ENCODE measurements around the gene PANK2. TPM values are rescaled to one million over a fixed set of nuclear protein-coding genes. Genes with fewer than 3 reads are reported as not detected.

Gene PANK2
- polyA plus RNA-seq, 1 experiment = 32.2 TPM

DNA sequence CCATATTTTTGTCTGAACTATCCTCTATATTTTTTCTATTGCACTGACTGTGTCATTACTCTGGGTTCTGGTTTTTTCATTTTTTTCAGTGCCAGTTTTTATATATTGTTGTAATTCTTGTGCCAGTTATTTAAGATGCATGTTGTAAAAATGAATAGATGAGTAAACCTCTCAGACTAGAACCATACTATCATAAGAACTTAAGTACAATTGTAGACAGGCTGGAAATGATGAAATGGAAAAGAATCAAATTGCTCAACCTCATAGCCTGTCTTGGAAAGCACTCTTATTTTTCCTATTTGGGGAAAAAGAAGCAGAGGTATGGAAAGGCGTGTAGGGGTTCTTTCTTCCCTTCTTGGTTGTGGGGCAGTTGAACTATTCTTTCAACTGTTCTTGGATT, 30.2 kb downstream of the PANK2 start:
- Histone ChIP-seq H3K27me3 (ENCODE audit: control insufficient read depth, insufficient read depth, low read length) (no peaks in the 10 kb centered on the region), H3K27ac (ENCODE audit: low read depth, low read length) (no peak overlapping the region), H3K9me3 (ENCODE audit: control insufficient read depth, insufficient read depth, low read length) (no peaks in the 10 kb centered on the region), H3K4me3 (ENCODE audit: low read depth, low read length) (no peak overlapping the region)
- ChIA-PET CTCF (interaction anchor here (0.5 kb wide), 1 partner anchor 40 kb away, joined by 6 read pairs; no protein-coding TSS in a partner anchor), POLR2A (interaction anchor here (0.6 kb wide), 1 partner anchor 16 kb away, joined by 3 read pairs; no protein-coding TSS in a partner anchor)
- no peak for DNase-seq (ENCODE audit: low read depth, low spot score)
- TF ChIP-seq, protein P1, sequence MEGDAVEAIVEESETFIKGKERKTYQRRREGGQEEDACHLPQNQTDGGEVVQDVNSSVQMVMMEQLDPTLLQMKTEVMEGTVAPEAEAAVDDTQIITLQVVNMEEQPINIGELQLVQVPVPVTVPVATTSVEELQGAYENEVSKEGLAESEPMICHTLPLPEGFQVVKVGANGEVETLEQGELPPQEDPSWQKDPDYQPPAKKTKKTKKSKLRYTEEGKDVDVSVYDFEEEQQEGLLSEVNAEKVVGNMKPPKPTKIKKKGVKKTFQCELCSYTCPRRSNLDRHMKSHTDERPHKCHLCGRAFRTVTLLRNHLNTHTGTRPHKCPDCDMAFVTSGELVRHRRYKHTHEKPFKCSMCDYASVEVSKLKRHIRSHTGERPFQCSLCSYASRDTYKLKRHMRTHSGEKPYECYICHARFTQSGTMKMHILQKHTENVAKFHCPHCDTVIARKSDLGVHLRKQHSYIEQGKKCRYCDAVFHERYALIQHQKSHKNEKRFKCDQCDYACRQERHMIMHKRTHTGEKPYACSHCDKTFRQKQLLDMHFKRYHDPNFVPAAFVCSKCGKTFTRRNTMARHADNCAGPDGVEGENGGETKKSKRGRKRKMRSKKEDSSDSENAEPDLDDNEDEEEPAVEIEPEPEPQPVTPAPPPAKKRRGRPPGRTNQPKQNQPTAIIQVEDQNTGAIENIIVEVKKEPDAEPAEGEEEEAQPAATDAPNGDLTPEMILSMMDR (IDR thresholded peaks at IDR 0.05; ENCODE audit: low read depth, low read length) = no peak

GRCh38 chr20:3922223-3922982, 33.2 kb downstream of the PANK2 start:
- no peaks in the 10 kb centered on the region for H3K27me3 ChIP-seq (ENCODE audit: control insufficient read depth, insufficient read depth, low read length)
- no peak overlapping the region for H3K4me3 ChIP-seq (ENCODE audit: low read depth, low read length)
- POLR2A ChIA-PET = interaction anchor here (1.6 kb wide), 1 partner anchor 21 kb away, joined by 3 read pairs; no protein-coding TSS in a partner anchor
- no peak for DNase-seq (ENCODE audit: low read depth, low spot score)
- CTCF ChIA-PET = no interaction called here
- TF ChIP-seq, protein P1 (IDR thresholded peaks at IDR 0.05; ENCODE audit: low read depth, low read length) = no peak
- no peak overlapping the region for H3K27ac ChIP-seq (ENCODE audit: low read depth, low read length)
- H3K9me3 ChIP-seq (ENCODE audit: control insufficient read depth, insufficient read depth, low read length) = no peaks in the 10 kb centered on the region

- no peak for DNase-seq (ENCODE audit: low read depth, low spot score)
- Histone ChIP-seq H3K4me3 (ENCODE audit: low read depth, low read length) (no peak overlapping the region), H3K27me3 (ENCODE audit: control insufficient read depth, insufficient read depth, low read length) (no peaks in the 10 kb centered on the region), H3K9me3 (ENCODE audit: control insufficient read depth, insufficient read depth, low read length) (no peaks in the 10 kb centered on the region), H3K27ac (ENCODE audit: low read depth, low read length) (no peak overlapping the region)
- ChIA-PET CTCF (no interaction called here), POLR2A (interaction anchor here (1.6 kb wide), 1 partner anchor 21 kb away, joined by 3 read pairs; no protein-coding TSS in a partner anchor)
- TF ChIP-seq, protein P1 (IDR thresholded peaks at IDR 0.05; ENCODE audit: low read depth, low read length) = no peak
Measured at GRCh38 chr20:3922983-3923339, 33.8 kb downstream of the PANK2 start.

DNA sequence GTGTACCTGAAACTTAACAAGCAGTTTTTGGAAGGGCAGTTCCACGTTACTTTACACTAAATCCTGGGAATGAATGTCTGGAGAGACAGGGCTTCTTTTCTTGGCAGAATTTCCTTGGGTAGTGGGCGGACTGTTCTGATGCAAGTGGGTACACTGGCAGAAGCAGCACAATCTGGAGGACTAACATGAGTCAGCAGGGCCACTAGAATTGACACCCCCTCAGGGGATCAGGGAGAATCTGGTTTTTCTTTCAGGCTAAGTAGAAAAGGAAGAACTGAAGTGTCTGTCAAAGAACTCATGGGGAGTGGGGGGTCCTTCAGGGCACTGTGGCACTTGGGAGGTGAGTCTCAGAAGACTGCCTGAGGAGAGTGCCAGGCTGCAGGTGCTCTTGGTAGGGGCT, 34.6 kb downstream of the PANK2 start:
- no peaks in the 10 kb centered on the region for H3K27me3 ChIP-seq (ENCODE audit: control insufficient read depth, insufficient read depth, low read length)
- no peak for DNase-seq (ENCODE audit: low read depth, low spot score)
- no peaks in the 10 kb centered on the region for H3K9me3 ChIP-seq (ENCODE audit: control insufficient read depth, insufficient read depth, low read length)
- TF ChIP-seq, protein P1 (IDR thresholded peaks at IDR 0.05; ENCODE audit: low read depth, low read length) = no peak
- POLR2A ChIA-PET = no interaction called here
- CTCF ChIA-PET = no interaction called here
- peak overlapping the region; percentile 31 for H3K27ac ChIP-seq (ENCODE audit: low read depth, low read length)
- H3K4me3 ChIP-seq (ENCODE audit: low read depth, low read length) = no peak overlapping the region

GRCh38 chr20:3924304-3925112, 35.3 kb downstream of the PANK2 start:
- CTCF ChIA-PET = no interaction called here
- peak overlapping the region; percentile 31 for H3K27ac ChIP-seq (ENCODE audit: low read depth, low read length)
- no peak overlapping the region for H3K4me3 ChIP-seq (ENCODE audit: low read depth, low read length)
- no peak for DNase-seq (ENCODE audit: low read depth, low spot score)
- no peaks in the 10 kb centered on the region for H3K27me3 ChIP-seq (ENCODE audit: control insufficient read depth, insufficient read depth, low read length)
- TF ChIP-seq, protein P1 (IDR thresholded peaks at IDR 0.05; ENCODE audit: low read depth, low read length) = no peak
- H3K9me3 ChIP-seq (ENCODE audit: control insufficient read depth, insufficient read depth, low read length) = no peaks in the 10 kb centered on the region
- POLR2A ChIA-PET = no interaction called here

All from AG04450 (cell line).